NT2/D1 (cell line): Measurements from ENCODE around the gene KCNG2.

Source experiments
- SUZ12 ChIP-seq: IDR thresholded peaks from 2 replicates; pipeline ENCODE4 v1.6.1; 2011; ENCODE audit not compliant: insufficient read length, insufficient read depth; ENCODE audit errors: extremely low read depth
- YY1 ChIP-seq: IDR thresholded peaks from 2 replicates; pipeline ENCODE4 v1.6.1; 2011; ENCODE audit not compliant: insufficient read length, insufficient read depth
- ZNF274 ChIP-seq: IDR thresholded peaks from 2 replicates; pipeline ENCODE4 v1.6.1; 2011; ENCODE audit warnings: mild to moderate bottlenecking, low read depth, low read length

DNA sequence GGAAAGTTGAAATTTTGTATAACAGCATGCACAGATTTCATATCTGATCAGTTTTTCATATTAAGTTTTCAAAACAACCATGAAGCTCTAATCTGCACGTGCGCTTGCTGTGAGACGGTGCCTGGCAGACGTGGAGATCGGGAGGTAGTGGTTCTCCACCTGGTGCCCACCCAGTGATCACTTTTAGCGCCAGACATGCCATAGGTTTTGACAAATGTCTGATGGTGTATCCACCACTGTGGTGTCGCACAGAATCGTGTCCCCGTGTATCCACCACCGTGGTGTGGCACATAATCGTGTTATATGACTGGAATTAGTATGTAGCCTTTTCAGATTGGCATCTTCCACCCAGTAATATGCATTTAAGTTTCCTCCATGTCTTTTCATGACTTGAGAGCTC is 40.9 kb upstream of the KCNG2 start:
- TF ChIP-seq ZNF274, result no peak
- no peak for TF ChIP-seq YY1
- TF ChIP-seq SUZ12, result no peak
